ENCODE measurements around the gene KLHDC3. TPM values are rescaled to one million over a fixed set of nuclear protein-coding genes. Genes with fewer than 3 reads are reported as not detected.

The KLHDC3 gene
- total and polyA plus RNA-seq, 8 donors: 19.7 to 48.8 (median 29.9) TPM

GRCh38 chr6:43058531-43058930 lies 44.5 kb downstream of the KLHDC3 start:
- 45 to 54% methylated on average over 1 of the region's 1 CpG for WGBS, 2 donors
- H3K4me1 ChIP-seq: peaks cover 23 to 28% (median 24%) of the 10 kb centered on the region in 3 donors
- DNase-seq (no peak), ATAC-seq (no peak), FAIRE-seq (no peak)
- TF ChIP-seq CTCF (IDR thresholded peaks at IDR 0.05): no peak
- peak overlapping the region; percentile 35 to 88 (median 61) for H3K4me3 ChIP-seq
- H3K27ac ChIP-seq: peak overlapping the region in 2 of 4 donors; percentile 91 to 94
- intact Hi-C loops (cut with DNase I): no loop called here
- H3K9me3 ChIP-seq: no peaks in the 10 kb centered on the region
- peaks cover 0 to 11% (median 0%) of the 10 kb centered on the region in 3 donors for H3K36me3 ChIP-seq
- no peaks in the 10 kb centered on the region for H3K27me3 ChIP-seq

GRCh38 chr6:43059168-43060033 lies 45.4 kb downstream of the KLHDC3 start, which contains the start of the genes KLC4 and MRPL2:
KLC4 (plus strand) TSS chr6:43059631; CDS start chr6:43061336, 1,705 bp downstream.
MRPL2 (minus strand) TSS chr6:43059434; CDS start chr6:43059381, 53 bp downstream.
- peak within 1 kb of the TSS; percentile 35 to 88 (median 72) for H3K4me3 ChIP-seq
- DNase-seq (peak; percentile 94 to 98 (median 98)), FAIRE-seq (no peak), ATAC-seq (peak; percentile 92 to 98 (median 94))
- no peaks in the 10 kb centered on the region for H3K9me3 ChIP-seq
- TF ChIP-seq CTCF (IDR thresholded peaks at IDR 0.05): no peak
- peaks cover 0 to 11% (median 0%) of the 10 kb centered on the region in 3 donors for H3K36me3 ChIP-seq
- peak within 1 kb of the TSS; percentile 91 to 94 (median 94) for H3K27ac ChIP-seq
- peaks cover 23 to 25% (median 24%) of the 10 kb centered on the region in 3 donors for H3K4me1 ChIP-seq
- H3K27me3 ChIP-seq: no peaks in the 10 kb centered on the region
- intact Hi-C loops (cut with DNase I): no loop called here
- WGBS, 2 donors: 0 to 1% methylated on average over 62 to 64 of the region's 64 CpGs

GRCh38 chr6:43060034-43060754 lies 46.1 kb downstream of the KLHDC3 start:
- WGBS, 2 donors: 3 to 4% methylated on average over 14 to 15 of the region's 15 CpGs
- H3K27ac ChIP-seq: peak overlapping the region; percentile 91 to 94 (median 94)
- no peak for TF ChIP-seq CTCF (IDR thresholded peaks at IDR 0.05)
- intact Hi-C loops (cut with DNase I): no loop called here
- H3K36me3 ChIP-seq: peaks cover 0 to 9% (median 0%) of the 10 kb centered on the region in 3 donors
- FAIRE-seq (no peak), ATAC-seq (peak; percentile 71 to 80 (median 78)), DNase-seq (peak; percentile 59 to 72 (median 70))
- H3K4me3 ChIP-seq: peak overlapping the region; percentile 35 to 88 (median 72)
- no peaks in the 10 kb centered on the region for H3K9me3 ChIP-seq
- no peaks in the 10 kb centered on the region for H3K27me3 ChIP-seq
- H3K4me1 ChIP-seq: peaks cover 23 to 24% (median 24%) of the 10 kb centered on the region in 3 donors

GRCh38 chr6:43060755-43061633 lies 46.9 kb downstream of the KLHDC3 start:
- ATAC-seq: no peak
- intact Hi-C loops (cut with DNase I): no loop called here
- Histone ChIP-seq H3K9me3 (no peaks in the 10 kb centered on the region), H3K27me3 (no peaks in the 10 kb centered on the region), H3K4me3 (peak overlapping the region in 2 of 4 donors; percentile 86 to 88), H3K27ac (peak overlapping the region in 3 of 4 donors; percentile 94), H3K36me3 (peaks cover 0 to 2% (median 0%) of the 10 kb centered on the region in 3 donors), H3K4me1 (peaks cover 23 to 24% (median 24%) of the 10 kb centered on the region in 3 donors)
- FAIRE-seq: no peak
- DNase-seq: peak in 1 of 6 donors; percentile 43
- 63 to 64% methylated on average over 12 of the region's 12 CpGs for WGBS, 2 donors
- TF ChIP-seq CTCF (IDR thresholded peaks at IDR 0.05): no peak
